Adrenal gland (tissue), 12 donors: ENCODE measurements around the gene SESTD1. TPM values are rescaled to one million over a fixed set of nuclear protein-coding genes. Genes with fewer than 3 reads are reported as not detected.

Experiments used
- DNase-seq, 7 donors: peaks; one replicate each; pipeline ENCODE4 v3.0.0-alpha.2; 2019 to 2020
- H3K27ac ChIP-seq, 5 donors: fragments of 200-600 bp; sonication (generic) in 4 of 5; 1 replicate in 3 of 5; 2 replicates in 2 of 5; pipeline versions ENCODE4 v1.5.1 to v1.8.0; 2016 to 2020; ENCODE audit warnings: mild to moderate bottlenecking in 1 of 5
- H3K27me3 ChIP-seq: fragments of 200-600 bp; 2 replicates; pipeline ENCODE4 v1.8.0; 2021
- H3K36me3 ChIP-seq, 2 donors: fragments of 200-600 bp; replicated peaks in 1 of 2; 1 replicate in 1 of 2; 2 replicates in 1 of 2; pipeline versions ENCODE4 v1.5.1 to v1.8.0; 2018 to 2022
- H3K4me1 ChIP-seq, 2 donors: fragments of 200-600 bp; replicated peaks in 1 of 2; 1 replicate in 1 of 2; 2 replicates in 1 of 2; pipeline versions ENCODE4 v1.5.1 to v1.8.0; 2018 to 2021
- H3K4me3 ChIP-seq, 4 donors: fragments of 200-600 bp; sonication (generic) in 3 of 4; one replicate each; pipeline ENCODE4 v1.5.1; 2016 to 2018
- H3K9me3 ChIP-seq, 3 donors: fragments of 200-600 bp; sonication (generic) in 1 of 3; replicated peaks in 1 of 3; 1 replicate in 2 of 3; 2 replicates in 1 of 3; pipeline versions ENCODE4 v1.5.1 to v1.8.0; 2016 to 2021
- CTCF ChIP-seq, 6 experiments: fragments of 450-650 bp in 4 of 6; fragments of 200-600 bp in 2 of 6; sonication (generic) in 1 of 6; IDR thresholded peaks; 1 replicate in 5 of 6; 2 replicates in 1 of 6; pipeline versions ENCODE4 v1.5.1 to v1.8.0; 2016 to 2021; ENCODE audit warnings: antibody characterized with exemption in 6 of 6, mild to moderate bottlenecking in 2 of 6, moderate library complexity in 1 of 6
- POLR2A ChIP-seq, 2 donors: fragments of 450-650 bp; IDR thresholded peaks; one replicate each; pipeline ENCODE4 v1.6.1; 2017; ENCODE audit warnings: antibody characterized with exemption in 2 of 2, mild to moderate bottlenecking in 2 of 2, moderate library complexity in 1 of 2
- WGBS, 4 donors: extraction: QIAGEN DNeasy Blood & Tissue Kit in 2 of 4; methylation state at CpG; one replicate each; pipeline versions ENCODE4 v1.1.5 to v1.1.7; 2013 to 2017; 5-methylcytosine and 5-hydroxymethylcytosine counted together
- intact Hi-C, 2 donors: fragments of 100-400 bp; cut with DNase I; formaldehyde crosslinking; loops; one replicate each; pipeline versions ENCODE4 v1.14.1 to v1.15.0; 2022 to 2023
- polyA plus RNA-seq, 3 donors: library from polyadenylated mRNA; stranded (reverse); fragments of 200-250 nt in 2 of 3; fragments of 350-450 nt in 1 of 3; fragmentation: Illumina TruSeq in 1 of 3; extraction: RNeasy Lipid Tissue Mini Kit (QIAGEN cat#74804) in 1 of 3; gene quantifications; one replicate each; pipeline ENCODE4 v1.2.3, GENCODE V29; 2013 to 2014
- total RNA-seq, 9 donors: library from RNA; depleted of rRNA in 4 of 9; stranded (reverse); fragments of >200 nt in 4 of 9; fragments of 120-200 nt in 1 of 9; fragmentation: NEBNext Ultra II Directional in 1 of 9; extraction: Animal tissue kit (Norgen Biotek cat#: 25700) in 1 of 9; gene quantifications; one replicate each; pipeline versions ENCODE4 v1.1.0 to v1.2.4, GENCODE V29; 2013 to 2023
- donor health status: healthy with polysubstance abuse.
- donor health status: Bipolar disorder and iron deficiency.
- donor health status: DM: yes; HTN: yes; CAD: no.
- donor health status: DM: no; HTN: no; CAD: no.
- donor health status: DM: no; HTN: no; CAD: no.
- donor health status: DM: yes; HTN: yes; CAD: no.

Gene SESTD1
- total and polyA plus RNA-seq, 12 donors: 4.7 to 28.2 (median 14.8) TPM

GRCh38 chr2:179237209-179237946 is 27.3 kb downstream of the SESTD1 start:
- no peak overlapping the region for H3K4me3 ChIP-seq
- H3K4me1 ChIP-seq: peaks cover 11 to 38% of the 10 kb centered on the region in 2 donors
- H3K36me3 ChIP-seq: no peaks in the 10 kb centered on the region
- H3K27me3 ChIP-seq: no peaks in the 10 kb centered on the region
- DNase-seq: no peak
- intact Hi-C loops: no loop called here
- TF ChIP-seq CTCF (IDR thresholded peaks at IDR 0.05): no peak
- TF ChIP-seq POLR2A (IDR thresholded peaks at IDR 0.05): no peak
- 81 to 84% (median 83%) methylated on average over 3 of the region's 3 CpGs for WGBS, 4 donors
- H3K9me3 ChIP-seq: no peaks in the 10 kb centered on the region
- no peak overlapping the region for H3K27ac ChIP-seq

GRCh38 chr2:179235463-179236108 is 29.0 kb downstream of the SESTD1 start:
- intact Hi-C loops: no loop called here
- H3K36me3 ChIP-seq: no peaks in the 10 kb centered on the region
- no peak overlapping the region for H3K27ac ChIP-seq
- TF ChIP-seq POLR2A (IDR thresholded peaks at IDR 0.05): no peak
- no peak for TF ChIP-seq CTCF (IDR thresholded peaks at IDR 0.05)
- no peak for DNase-seq
- H3K4me3 ChIP-seq: no peak overlapping the region
- H3K9me3 ChIP-seq: no peaks in the 10 kb centered on the region
- H3K4me1 ChIP-seq: peaks cover 11 to 44% of the 10 kb centered on the region in 2 donors
- WGBS, 4 donors: 82 to 85% (median 84%) methylated on average over 7 of the region's 7 CpGs
- H3K27me3 ChIP-seq: no peaks in the 10 kb centered on the region

GRCh38 chr2:179234658-179235240 is 29.9 kb downstream of the SESTD1 start:
- H3K4me3 ChIP-seq: no peak overlapping the region
- 62 to 82% (median 78%) methylated on average over 2 of the region's 2 CpGs for WGBS, 4 donors
- H3K9me3 ChIP-seq: no peaks in the 10 kb centered on the region
- H3K27ac ChIP-seq: no peak overlapping the region
- intact Hi-C loops: no loop called here
- H3K36me3 ChIP-seq: no peaks in the 10 kb centered on the region
- peaks cover 11 to 41% of the 10 kb centered on the region in 2 donors for H3K4me1 ChIP-seq
- DNase-seq: no peak
- H3K27me3 ChIP-seq: no peaks in the 10 kb centered on the region
- TF ChIP-seq CTCF (IDR thresholded peaks at IDR 0.05): no peak
- no peak for TF ChIP-seq POLR2A (IDR thresholded peaks at IDR 0.05)

GRCh38 chr2:179233626-179234430 is 30.8 kb downstream of the SESTD1 start:
- DNase-seq: no peak
- no peaks in the 10 kb centered on the region for H3K27me3 ChIP-seq
- no peak overlapping the region for H3K4me3 ChIP-seq
- peaks cover 2 to 31% of the 10 kb centered on the region in 2 donors for H3K4me1 ChIP-seq
- no peaks in the 10 kb centered on the region for H3K9me3 ChIP-seq
- no peaks in the 10 kb centered on the region for H3K36me3 ChIP-seq
- intact Hi-C loops: no loop called here
- TF ChIP-seq POLR2A (IDR thresholded peaks at IDR 0.05) (no peak), CTCF (IDR thresholded peaks at IDR 0.05) (no peak)
- WGBS, 4 donors: 83 to 87% (median 85%) methylated on average over 4 of the region's 4 CpGs
- H3K27ac ChIP-seq: no peak overlapping the region
